Right renal cortex interstitium (tissue), 3 donors: Measurements from ENCODE around the gene ATP6V0B. TPM values are rescaled to one million over a fixed set of nuclear protein-coding genes. Genes with fewer than 3 reads are reported as not detected.
A peak's percentile ranks its signal among the peaks of the same experiment; 100 is the strongest.

ENCODE experiments used
- DNase-seq, 3 donors: peaks; one replicate each; pipeline ENCODE4 v3.0.0-alpha.2; 2013; ENCODE audit warnings: low read depth in 3 of 3, low spot score in 2 of 3
- polyA plus RNA-seq, 3 donors: library from polyadenylated mRNA; unstranded; fragments of 120-200 nt; gene quantifications; one replicate each; pipeline ENCODE4 v1.2.1, GENCODE V29; 2013; ENCODE audit not compliant: insufficient read length in 3 of 3

ATP6V0B gene
- 100 to 1,000 TPM; 134 to 150 (median 144) TPM for polyA plus RNA-seq

DNA sequence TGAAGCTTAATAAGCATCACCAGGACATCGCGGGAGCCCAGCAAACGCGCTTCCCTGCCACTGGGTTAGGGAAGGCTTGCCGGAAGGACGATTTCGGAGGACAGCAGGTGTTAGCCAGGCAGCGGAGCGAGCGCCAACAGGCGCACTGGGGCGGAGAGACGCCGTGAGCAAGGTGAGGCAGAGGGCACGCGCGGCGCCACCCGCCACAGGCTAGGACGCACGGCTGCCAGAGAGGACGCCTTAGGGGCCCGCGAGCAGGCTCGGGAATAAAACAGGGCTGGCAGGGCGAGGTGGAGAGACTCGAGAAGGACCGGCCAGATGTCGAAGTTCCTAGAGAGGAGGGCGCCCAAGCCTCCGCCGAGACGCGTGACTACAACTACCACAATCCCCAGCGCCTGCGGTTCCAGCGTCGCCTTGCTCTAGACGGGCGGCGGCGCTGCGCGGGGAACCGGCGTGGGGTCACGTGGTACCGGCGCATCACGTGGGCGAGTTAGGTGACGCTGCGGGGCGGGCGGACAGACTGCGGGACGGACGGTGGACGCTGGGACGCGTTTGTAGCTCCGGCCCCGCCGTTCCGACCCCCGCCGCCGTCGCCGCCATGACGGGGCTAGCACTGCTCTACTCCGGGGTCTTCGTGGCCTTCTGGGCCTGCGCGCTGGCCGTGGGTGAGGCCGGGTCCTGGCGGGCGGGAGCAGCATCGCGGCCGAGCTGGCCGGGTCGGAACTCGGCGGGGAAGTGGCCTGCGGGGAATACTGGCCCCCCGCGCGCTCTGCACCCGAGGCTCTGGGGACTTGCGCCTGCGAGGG is at the start of gene ATP6V0B:
Gene ATP6V0B (plus strand): TSS at position 518 of the 806 bp plus-strand sequence. CDS start 81 bp downstream, at position 599.
- DNase-seq = peak in 2 of 3 donors; percentile 75 to 86

DNA sequence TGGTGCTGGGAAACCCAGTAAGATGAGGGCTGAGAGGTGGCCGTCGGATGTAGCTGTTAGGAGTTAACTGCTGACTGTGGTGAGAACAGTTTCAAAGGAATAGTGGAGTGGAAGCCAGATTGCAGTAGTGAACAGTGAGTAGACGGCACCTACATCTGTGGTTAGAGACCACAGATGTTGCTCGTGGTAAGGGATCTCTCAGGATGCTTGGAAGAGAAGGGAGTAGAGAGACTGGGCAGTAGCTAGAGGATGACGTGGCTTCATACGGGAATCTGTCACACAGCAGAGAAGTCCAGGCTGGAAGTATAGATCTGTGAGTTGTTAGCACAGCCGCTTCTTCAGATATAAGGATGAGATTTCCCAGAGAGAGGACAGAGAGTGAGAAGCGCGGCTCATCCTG is 48.9 kb upstream of the ATP6V0B start:
- DNase-seq = no peak

DNA sequence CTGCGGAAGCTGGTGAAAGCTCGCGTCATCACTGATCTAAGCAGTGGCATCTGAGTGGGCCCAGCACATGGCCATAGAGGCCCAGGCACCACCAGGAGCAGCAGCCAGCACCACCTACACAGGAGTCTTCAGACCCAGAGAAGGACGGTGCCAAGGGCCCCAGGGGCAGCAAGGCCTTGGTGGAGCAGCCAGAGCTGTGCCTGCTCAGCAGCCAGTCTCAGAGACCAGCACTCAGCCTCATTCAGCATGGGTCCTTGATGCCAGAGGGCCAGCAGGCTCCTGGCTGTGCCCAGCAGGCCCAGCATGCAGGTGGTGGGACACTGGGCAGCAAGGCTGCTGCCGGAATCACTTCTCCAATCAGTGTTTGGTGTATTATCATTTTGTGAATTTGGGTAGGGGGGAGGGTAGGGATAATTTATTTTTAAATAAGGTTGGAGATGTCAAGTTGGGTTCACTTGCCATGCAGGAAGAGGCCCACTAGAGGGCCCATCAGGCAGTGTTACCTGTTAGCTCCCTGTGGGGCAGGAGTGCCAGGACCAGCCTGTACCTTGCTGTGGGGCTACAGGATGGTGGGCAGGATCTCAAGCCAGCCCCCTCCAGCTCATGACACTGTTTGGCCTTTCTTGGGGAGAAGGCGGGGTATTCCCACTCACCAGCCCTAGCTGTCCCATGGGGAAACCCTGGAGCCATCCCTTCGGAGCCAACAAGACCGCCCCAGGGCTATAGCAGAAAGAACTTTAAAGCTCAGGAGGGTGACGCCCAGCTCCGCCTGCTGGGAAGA is 44.4 kb upstream of the ATP6V0B start:
- DNase-seq = no peak

GRCh38 chr1:43930949-43931275 is 43.8 kb upstream of the ATP6V0B start:
- DNase-seq = no peak

- DNase-seq = no peak
Measured at GRCh38 chr1:43931711-43932660, 42.8 kb upstream of the ATP6V0B start.

DNA sequence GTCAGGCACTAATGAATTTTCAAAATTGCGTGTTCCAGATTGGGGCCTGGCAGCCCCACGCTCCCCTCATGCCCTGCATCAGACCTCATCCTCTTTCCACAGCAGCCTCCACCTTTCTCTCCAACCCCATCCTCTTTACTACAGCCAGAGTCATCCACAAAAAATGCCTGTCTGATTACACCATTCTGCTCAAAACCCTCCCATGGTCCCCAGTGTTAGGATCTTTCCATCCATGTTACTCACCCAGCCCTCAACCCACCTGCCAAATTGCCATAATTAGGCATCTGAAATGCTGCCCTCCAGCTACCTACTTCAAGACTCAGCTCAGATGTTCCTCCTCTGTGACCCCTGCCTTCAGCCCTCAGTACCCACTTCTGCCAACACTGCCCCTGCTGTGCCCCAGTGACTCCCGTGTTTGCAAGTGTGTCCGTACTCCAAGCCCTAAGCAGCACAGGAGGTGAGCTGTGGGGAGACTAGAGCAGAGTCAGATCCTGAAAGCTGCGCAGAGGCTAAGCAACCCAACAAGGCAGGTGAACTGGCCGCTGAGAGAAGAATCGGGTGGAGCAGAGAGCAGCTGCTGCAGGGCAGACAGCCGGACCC is 41.9 kb upstream of the ATP6V0B start:
- no peak for DNase-seq

GRCh38 chr1:43933386-43934100 is 41.2 kb upstream of the ATP6V0B start, which contains the start of gene ARTN:
TSS of gene ARTN (plus strand) at chr1:43933801. CDS start at chr1:43935657, 1,856 bp downstream.
- no peak for DNase-seq

DNA sequence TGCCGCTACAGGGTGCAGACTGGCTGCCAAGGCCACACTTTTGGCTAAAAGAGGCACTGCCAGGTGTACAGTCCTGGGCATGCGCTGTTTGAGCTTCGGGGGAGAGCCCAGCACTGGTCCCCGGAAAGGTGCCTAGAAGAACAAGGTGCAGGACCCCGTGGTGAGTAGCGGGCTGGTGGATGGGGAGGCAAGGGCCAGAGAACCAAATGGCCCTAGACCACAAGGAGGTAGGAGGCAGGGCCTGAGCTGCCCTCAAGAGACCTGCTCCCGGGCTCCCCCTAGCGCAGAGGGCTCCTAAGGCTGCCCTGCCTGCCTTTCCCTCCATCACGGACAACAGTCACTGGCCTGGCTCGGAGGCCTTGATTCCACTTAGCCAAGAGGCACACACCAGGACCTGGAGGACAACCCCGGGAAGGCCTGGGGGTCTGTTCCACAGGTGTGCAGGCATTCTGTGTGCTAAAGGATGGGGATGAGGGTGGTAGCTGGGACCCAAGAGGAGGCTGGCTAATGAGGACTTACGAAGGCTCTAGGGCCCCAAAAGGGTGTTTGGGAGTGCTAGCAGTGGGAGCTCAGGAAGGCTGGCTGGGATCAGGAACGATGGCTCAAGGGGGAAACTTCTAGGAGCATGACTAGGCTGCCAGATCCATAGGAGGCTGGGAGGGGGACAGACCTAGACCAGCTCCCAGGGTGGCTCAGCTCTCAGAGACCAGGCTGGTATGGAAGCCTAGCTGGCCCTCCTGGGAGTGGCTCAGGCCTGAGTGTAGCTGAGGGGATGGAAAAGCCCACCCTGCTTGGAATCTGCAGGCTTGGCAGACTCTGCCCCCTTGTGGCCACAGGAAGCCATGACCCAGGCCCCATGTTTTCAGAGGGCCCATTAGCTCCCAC is 40.4 kb upstream of the ATP6V0B start:
- DNase-seq = no peak

- DNase-seq = no peak
Measured at GRCh38 chr1:43934986-43935324, 39.8 kb upstream of the ATP6V0B start.

- DNase-seq = no peak
Measured at GRCh38 chr1:43935711-43936427, 38.9 kb upstream of the ATP6V0B start.

DNA sequence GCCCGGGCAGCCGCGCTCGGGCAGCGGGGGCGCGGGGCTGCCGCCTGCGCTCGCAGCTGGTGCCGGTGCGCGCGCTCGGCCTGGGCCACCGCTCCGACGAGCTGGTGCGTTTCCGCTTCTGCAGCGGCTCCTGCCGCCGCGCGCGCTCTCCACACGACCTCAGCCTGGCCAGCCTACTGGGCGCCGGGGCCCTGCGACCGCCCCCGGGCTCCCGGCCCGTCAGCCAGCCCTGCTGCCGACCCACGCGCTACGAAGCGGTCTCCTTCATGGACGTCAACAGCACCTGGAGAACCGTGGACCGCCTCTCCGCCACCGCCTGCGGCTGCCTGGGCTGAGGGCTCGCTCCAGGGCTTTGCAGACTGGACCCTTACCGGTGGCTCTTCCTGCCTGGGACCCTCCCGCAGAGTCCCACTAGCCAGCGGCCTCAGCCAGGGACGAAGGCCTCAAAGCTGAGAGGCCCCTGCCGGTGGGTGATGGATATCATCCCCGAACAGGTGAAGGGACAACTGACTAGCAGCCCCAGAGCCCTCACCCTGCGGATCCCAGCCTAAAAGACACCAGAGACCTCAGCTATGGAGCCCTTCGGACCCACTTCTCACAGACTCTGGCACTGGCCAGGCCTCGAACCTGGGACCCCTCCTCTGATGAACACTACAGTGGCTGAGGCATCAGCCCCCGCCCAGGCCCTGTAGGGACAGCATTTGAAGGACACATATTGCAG is 38.2 kb upstream of the ATP6V0B start:
- no peak for DNase-seq

GRCh38 chr1:43937179-43937865 is 37.4 kb upstream of the ATP6V0B start:
- DNase-seq = no peak

DNA sequence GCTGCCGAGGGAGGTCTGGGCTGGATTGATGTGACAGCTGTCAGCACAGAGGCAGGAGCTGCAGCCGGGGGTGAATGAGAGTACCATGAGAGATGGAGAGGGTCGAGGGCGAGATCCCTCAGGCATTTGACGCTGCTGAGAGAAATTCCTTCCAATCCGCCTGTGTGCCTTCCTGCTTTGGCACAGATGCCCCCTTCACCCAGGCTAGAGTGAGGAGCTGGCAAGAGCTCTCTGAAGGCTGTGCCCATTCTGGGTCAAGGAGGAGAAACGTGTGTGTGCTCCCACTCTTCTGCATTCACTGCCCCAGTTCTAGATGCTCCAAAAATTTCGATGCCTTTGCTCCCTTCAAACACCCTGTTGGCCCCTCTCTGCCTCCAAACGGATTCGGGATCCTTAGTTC is 36.4 kb upstream of the ATP6V0B start:
- no peak for DNase-seq

DNA sequence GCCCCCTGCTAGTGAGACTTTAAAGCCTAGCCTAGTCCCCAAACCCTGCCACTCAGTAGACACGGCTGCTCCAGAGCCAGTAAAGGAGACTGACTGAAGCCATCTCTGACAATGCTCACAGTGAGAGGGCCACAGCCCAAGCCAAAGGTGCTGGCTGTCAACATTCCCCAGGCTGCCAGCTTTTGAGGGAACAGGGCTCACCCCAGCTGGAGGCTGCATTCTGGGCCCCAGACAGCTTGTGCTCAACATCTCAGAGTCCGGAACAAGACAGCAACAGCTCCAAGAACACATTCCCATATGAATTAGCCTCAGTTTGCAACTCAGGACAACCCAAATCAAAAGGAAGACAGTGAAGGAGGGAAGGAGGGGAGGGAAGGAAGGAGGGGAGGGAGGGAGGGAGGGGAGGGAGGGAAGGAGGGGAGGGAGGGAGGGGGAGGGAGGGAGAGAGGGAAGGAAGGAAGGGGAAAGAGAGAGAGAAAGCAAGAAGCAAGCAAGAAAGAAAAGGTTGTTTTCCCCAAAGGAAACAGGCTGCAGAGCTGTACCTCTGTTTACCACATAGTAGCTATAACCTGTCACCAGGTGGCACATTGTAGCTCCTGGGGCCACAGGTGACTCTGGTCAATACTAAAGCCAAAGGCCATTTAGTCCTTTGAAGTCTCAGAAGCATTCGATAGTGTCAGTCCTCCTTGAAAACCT is 35.7 kb upstream of the ATP6V0B start:
- DNase-seq = no peak

GRCh38 chr1:43942411-43942810 is 32.3 kb upstream of the ATP6V0B start:
- DNase-seq = no peak

DNA sequence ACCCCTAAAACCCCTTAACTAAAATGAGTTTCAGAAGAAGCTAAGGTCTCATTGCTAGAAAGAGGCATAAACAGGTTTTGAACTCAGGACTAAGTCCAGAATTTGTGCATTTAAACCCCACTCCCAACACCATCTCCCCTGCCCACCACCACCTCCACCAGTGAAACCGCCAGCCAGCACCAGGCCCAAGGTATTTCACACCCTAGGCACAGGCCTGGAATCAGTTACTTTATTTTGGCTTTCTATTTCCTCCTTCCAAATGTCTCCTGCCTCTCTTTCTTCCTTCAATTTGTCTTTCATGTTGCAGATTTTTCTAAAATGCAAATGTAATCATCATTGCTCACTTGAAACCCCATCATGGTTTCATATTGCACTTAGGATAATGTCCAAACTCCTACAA is 29.9 kb upstream of the ATP6V0B start:
- DNase-seq = no peak
